ENCODE data around the gene CCDC127. TPM values are rescaled to one million over a fixed set of nuclear protein-coding genes. Genes with fewer than 3 reads are reported as not detected.
A peak's percentile ranks its signal among the peaks of the same experiment; 100 is the strongest.
"Not testable (repeated sequence)": the region's sequence is repeated elsewhere in the genome, so short reads cannot be mapped to it uniquely, and the experiment has no call there.

The CCDC127 gene
- total RNA-seq: 9.0 TPM

GRCh38 chr5:217494-218456 lies at the start of gene CCDC127, which contains the start of gene SDHA:
Gene CCDC127, minus strand, starts transcription at chr5:218153. Its CDS starts 1,304 bp downstream, at chr5:216849.
Gene SDHA, plus strand, starts transcription at chr5:218320. Its CDS starts 36 bp downstream, at chr5:218356.
- intact Hi-C loops (cut with DNase I): not testable (repeated sequence)
- ATAC-seq: peak; percentile 99
- peak; percentile 99 for DNase-seq (ENCODE audit: low spot score)

- intact Hi-C loops (cut with DNase I): no loop called here
- ATAC-seq: no peak
These were observed 49.8 kb upstream of the CCDC127 start for GRCh38 chr5:267716-268115.

GRCh38 chr5:266311-267026 lies 48.5 kb upstream of the CCDC127 start:
- DNase-seq (ENCODE audit: low spot score); intact Hi-C loops (cut with DNase I); ATAC-seq: not testable (repeated sequence)

More at GRCh38 chr5:267716-268115, 49.8 kb upstream of the CCDC127 start:
- no peak for DNase-seq (ENCODE audit: low spot score)

GRCh38 chr5:264338-264737 lies 46.4 kb upstream of the CCDC127 start:
- DNase-seq (ENCODE audit: low spot score) (no peak), ATAC-seq (peak; percentile 26)
- intact Hi-C loops (cut with DNase I): no loop called here

- peak; percentile 88 for ATAC-seq
- intact Hi-C loops (cut with DNase I): not testable (repeated sequence)
These were observed 45.5 kb upstream of the CCDC127 start for GRCh38 chr5:263275-263974.

GRCh38 chr5:257148-257547 lies 39.2 kb upstream of the CCDC127 start:
- DNase-seq (ENCODE audit: low spot score) (no peak), ATAC-seq (no peak)
- intact Hi-C loops (cut with DNase I): no loop called here

More at GRCh38 chr5:263275-263974, 45.5 kb upstream of the CCDC127 start:
- DNase-seq (ENCODE audit: low spot score): not testable (repeated sequence)

GRCh38 chr5:256347-256746 lies 38.4 kb upstream of the CCDC127 start:
- ATAC-seq; intact Hi-C loops (cut with DNase I); DNase-seq (ENCODE audit: low spot score): not testable (repeated sequence)

- ATAC-seq; intact Hi-C loops (cut with DNase I); DNase-seq (ENCODE audit: low spot score): not testable (repeated sequence)
These were observed 37.2 kb upstream of the CCDC127 start for GRCh38 chr5:255116-255515.

GRCh38 chr5:254322-254721 lies 36.4 kb upstream of the CCDC127 start:
- ATAC-seq; intact Hi-C loops (cut with DNase I); DNase-seq (ENCODE audit: low spot score): not testable (repeated sequence)

- intact Hi-C loops (cut with DNase I): no loop called here
- DNase-seq (ENCODE audit: low spot score) (no peak), ATAC-seq (no peak)
These were observed 34.6 kb upstream of the CCDC127 start for GRCh38 chr5:252546-252945.

- intact Hi-C loops (cut with DNase I); ATAC-seq; DNase-seq (ENCODE audit: low spot score): not testable (repeated sequence)
These were observed 34.0 kb upstream of the CCDC127 start for GRCh38 chr5:251975-252374.

- DNase-seq (ENCODE audit: low spot score); ATAC-seq; intact Hi-C loops (cut with DNase I): not testable (repeated sequence)
These were observed 33.6 kb upstream of the CCDC127 start for GRCh38 chr5:251538-251937.

- intact Hi-C loops (cut with DNase I): not testable (repeated sequence)
These were observed 33.1 kb upstream of the CCDC127 start for GRCh38 chr5:251016-251415.

GRCh38 chr5:250396-250795 lies 32.4 kb upstream of the CCDC127 start:
- ATAC-seq; intact Hi-C loops (cut with DNase I); DNase-seq (ENCODE audit: low spot score): not testable (repeated sequence)

More at GRCh38 chr5:251016-251415, 33.1 kb upstream of the CCDC127 start:
- DNase-seq (ENCODE audit: low spot score); ATAC-seq: not testable (repeated sequence)

GRCh38 chr5:245717-246116 lies 27.8 kb upstream of the CCDC127 start:
- ATAC-seq; intact Hi-C loops (cut with DNase I); DNase-seq (ENCODE audit: low spot score): not testable (repeated sequence)

GRCh38 chr5:243683-244367 lies 25.9 kb upstream of the CCDC127 start:
- ATAC-seq; intact Hi-C loops (cut with DNase I); DNase-seq (ENCODE audit: low spot score): not testable (repeated sequence)

GRCh38 chr5:241045-241669 lies 23.2 kb upstream of the CCDC127 start:
- intact Hi-C loops (cut with DNase I): not testable (repeated sequence)

GRCh38 chr5:240550-240949 lies 22.6 kb upstream of the CCDC127 start:
- ATAC-seq; intact Hi-C loops (cut with DNase I); DNase-seq (ENCODE audit: low spot score): not testable (repeated sequence)

More at GRCh38 chr5:241045-241669, 23.2 kb upstream of the CCDC127 start:
- not testable (repeated sequence) for DNase-seq (ENCODE audit: low spot score); ATAC-seq
